Stimulated activated CD8-positive, alpha-beta memory T cell treated with anti-CD3 and anti-CD28 coated beads, Interleukin-12 subunit alpha, Interleukin-12 subunit beta, amount 100 ng/mL, for 1 hour (primary cell): ENCODE measurements around the gene LIN7A.
"Not testable (repeated sequence)": the region's sequence is repeated elsewhere in the genome, so short reads cannot be mapped to it uniquely, and the experiment has no call there.

Source experiments
- DNase-seq: peaks from one replicate; pipeline ENCODE4 v3.0.0-alpha.2; 2020; ENCODE audit warnings: low read depth

Gene LIN7A

DNA sequence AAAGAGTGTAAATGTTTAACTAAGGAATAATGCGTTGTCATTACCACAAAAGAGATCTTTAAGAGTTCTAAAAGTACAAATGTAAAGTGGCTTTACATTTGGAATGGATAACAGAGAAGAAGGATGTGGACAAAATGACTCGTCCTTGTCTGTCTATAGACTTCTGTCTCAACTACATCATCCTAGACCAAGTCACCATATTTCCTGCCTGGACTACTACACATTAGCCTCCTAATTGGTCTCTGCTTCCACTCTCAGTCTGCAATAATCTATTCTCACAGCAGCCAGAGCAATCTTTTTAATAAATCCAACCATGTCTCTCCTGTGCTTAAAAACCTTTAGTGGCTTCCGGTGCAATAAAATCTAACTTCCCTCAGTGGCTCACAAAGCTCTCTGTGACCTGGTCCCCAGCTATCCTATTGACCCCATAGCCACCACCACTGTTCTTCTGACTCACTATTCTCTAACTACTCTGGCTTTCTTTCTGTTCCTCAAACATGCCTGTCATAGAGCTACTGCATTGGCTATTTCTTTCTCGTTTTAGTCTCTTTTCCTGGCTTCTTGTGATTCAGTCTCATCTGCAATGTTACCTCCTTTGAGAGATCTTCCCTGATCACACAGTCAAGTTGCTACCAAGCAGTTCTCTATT, 130.0 kb downstream of the LIN7A start:
- DNase-seq = no peak

DNA sequence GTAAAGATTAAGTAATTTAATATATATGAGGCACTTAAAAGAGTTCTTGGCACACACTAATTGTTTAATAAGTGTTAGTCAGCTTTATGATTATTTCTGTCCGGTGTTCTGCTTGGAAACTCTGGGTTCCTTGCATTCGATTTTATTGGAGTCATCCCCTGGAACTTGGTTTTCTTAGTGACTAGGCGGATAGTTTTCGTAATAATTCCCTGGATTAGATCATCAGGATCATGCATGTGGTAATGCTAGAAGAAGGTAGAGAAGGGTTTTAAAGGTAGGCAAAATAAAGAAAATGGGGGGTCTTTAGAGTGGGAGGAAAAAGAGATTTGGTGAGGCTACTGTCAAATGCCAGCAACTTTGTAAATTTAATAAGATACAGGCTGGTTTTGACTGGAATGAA, 132.6 kb downstream of the LIN7A start:
- no peak for DNase-seq

DNA sequence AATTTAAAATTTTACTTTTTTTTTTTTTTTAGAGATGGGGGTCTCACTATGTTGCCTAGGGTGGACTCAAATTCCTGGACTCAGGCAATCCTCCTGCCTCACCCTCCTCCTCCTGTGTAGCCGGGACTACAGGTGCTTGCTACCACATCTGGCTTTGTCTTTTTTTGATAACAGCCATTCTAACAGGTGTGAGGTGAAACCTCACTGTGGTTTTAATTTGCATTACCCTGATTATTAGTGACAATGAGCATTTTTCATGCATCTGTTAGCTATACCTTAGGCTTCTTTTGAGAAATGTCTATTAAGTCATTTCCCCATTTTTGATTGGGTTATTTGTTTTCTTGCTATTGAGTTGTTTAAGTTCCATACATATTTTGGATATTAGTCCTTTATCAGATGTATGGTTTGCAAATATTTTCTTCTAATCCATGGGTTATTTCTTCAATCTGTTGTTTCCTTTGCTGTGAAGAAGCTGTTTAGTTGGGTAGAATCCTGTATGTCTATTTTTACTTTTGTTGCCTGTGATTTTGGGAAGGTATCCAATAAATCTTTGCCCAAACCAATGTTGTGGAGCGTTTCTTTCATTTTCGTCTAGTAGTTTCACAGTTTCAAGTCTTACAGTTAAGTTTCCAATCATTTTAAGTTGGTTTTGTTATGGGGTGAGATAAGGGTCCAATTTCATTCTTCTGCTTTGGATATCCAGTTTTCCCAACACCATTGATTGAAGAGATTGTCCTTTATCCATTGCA, 134.9 kb downstream of the LIN7A start:
- no peak for DNase-seq

DNA sequence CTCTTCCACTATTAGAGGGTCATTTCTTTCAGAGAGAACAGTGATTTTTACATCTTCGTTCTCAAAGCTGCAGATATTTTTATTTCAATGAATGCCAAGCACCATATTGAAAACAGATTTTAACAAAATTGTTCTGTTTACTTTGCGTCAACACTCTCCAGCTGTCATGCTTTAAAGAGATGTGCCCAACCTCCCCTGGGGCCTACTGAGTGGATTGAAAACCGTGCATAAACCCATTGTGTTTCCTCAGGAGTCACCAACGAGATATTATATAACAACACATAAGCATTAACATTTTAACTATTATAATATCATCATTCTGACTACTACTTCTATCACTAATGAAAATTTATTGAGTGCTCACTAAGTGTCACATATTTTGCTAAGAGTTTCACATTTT, 139.5 kb downstream of the LIN7A start:
- no peak for DNase-seq

DNA sequence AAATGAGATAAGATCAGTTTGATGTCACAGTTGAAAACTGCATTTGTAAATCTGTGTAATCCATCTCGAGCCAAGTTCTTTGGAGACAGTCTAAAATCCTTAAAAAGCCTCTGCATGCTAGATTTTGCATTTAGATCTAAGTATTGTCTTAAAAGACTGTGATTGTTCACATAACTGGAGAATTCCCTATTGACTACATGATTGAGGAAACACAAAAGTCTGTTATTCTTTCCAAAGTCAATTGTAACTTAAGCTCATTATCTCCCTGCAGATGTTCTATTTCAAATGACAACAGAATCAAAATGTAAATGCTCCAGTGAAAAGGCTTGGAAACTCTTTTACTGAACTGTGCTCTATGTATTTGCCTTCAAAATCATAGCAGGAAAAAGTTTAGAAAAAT, 143.2 kb downstream of the LIN7A start:
- no peak for DNase-seq

DNA sequence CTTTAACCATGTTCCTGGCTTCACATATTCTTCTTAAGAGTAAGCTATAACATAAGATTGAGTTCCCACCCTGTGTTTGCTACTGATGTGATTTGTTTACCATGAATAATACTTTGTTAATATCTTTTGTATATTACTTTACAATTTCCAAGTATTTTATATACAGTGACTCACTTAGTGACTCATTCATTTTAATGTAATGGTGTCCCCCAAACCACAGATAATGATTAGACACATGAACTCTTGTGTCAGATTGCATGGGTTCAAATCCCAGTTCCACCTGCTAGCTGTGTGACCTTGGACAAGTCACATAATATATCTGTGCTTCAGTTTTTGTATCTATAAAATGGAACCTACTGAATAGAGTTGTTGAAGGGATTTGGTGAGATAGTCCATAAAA, 144.9 kb downstream of the LIN7A start:
- DNase-seq = no peak

DNA sequence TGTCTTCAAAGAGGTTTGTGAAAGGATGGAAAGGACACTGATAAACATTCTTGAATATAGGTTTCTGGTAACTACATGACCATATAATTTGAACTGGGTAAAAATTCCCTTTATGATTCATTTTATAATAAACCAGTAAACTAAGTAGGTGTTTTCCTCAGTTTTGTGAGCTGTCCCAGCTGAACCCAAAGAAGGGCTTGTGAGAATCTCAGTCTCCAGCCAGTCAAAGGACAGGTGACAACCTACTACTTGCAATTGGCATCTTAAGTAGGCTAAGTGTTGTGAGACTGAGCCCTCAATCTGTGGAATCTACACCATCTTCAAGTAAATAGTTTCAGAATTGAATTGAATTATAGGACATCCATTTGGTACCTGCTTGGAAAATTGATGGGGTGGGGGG, 145.9 kb downstream of the LIN7A start:
- no peak for DNase-seq

DNA sequence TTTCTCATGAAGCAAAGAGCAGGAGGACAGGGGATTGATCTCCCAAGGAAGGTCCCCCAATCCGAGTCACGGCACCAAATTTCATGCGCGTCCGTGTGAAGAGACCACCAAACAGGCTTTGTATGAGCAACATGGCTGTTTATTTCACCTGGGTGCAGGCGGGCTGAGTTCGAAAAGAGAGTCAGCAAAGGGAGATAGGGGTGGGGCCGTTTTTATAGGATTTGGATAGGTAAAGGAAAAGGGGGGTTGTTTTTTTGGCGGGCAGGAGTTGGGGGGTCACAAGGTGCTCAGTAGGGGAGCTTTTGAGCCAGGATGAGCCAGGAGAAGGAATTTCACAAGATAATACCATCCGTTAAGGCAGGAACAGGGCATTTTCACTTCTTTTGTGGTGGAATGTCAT, 149.3 kb downstream of the LIN7A start:
- not testable (repeated sequence) for DNase-seq

DNA sequence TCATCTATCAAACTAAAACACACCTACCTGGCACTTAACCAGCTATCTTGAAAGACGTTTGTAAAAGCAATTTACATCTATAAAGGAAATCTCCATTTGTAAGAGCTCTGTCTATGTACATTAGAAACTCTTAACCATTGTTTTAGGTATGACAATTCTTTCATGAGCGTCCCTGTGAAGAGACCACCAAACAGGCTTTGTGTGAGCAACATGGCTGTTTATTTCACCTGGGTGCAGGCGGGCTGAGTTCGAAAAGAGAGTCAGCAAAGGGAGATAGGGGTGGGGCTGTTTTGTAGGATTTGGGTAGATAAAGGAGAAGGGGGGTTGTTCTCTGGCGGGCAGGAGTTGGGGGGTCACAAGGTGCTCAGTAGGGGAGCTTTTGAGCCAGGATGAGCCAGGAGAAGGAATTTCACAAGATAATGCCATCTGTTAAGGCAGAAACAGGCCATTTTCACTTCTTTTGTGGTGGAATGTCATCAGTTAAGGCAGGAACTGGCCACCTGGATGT, 154.7 kb downstream of the LIN7A start:
- not testable (repeated sequence) for DNase-seq

DNA sequence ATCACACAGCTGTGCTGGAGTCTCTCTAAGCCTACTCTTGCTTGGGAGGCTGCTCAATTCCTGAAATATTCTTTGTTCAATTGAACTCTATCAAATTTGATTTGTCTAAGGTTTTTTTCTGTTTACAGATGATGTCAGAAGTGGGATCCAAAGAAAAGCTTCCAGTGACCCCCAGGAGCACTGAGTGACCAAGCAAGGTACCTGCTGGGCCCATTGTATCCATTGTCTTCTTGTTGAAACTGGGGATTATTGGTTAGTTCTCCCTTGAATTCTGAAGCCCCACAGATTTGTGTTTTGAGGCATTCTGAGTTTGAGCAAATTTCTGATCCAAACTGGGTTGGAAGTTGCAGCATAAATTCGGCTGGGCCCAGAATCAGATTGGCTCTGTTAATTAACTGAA, 156.4 kb downstream of the LIN7A start:
- DNase-seq = no peak

DNA sequence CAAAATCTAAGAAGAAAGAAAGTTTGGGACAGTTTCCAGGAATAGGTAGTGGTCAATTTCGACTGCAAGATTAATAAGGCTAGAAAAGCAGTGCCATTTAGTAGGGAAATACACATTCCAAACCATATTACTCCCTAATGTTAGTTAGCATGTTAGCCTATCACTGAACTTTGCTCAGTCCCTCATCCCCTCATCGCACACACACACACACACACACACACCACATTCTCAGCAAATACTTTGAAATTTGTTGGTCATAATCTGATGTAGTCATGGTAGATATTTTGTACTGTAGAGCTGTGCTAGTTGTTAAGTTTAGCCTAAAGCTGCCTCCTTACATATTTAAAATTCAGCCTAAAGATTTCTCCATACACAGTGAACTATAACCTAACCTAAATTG, 157.0 kb downstream of the LIN7A start:
- DNase-seq = no peak

DNA sequence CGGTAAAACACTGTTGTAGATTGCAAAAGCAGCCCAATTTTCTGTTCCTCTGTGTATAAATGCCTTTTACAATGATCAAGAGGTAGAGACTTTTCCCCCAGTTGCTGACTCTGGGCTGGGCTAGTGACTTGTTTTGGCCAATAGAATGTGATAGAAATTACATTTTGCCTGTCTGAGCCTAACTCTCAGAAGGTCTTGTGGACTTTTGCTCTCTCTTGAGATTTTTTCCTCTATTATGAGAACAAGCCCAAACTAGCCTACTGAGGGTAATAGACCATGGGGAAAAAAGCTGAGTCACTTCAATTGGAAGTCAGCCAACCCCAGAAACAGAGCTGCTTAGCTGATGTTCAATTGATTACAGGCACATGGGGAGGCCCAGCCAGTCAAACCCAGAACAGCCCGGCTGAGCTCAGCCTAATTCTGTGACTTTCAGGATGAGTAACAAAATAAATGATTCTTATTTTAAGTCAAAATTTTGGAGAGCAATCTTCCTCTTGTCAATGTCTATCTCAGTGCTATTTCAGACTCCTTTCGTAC, 159.7 kb downstream of the LIN7A start:
- no peak for DNase-seq

DNA sequence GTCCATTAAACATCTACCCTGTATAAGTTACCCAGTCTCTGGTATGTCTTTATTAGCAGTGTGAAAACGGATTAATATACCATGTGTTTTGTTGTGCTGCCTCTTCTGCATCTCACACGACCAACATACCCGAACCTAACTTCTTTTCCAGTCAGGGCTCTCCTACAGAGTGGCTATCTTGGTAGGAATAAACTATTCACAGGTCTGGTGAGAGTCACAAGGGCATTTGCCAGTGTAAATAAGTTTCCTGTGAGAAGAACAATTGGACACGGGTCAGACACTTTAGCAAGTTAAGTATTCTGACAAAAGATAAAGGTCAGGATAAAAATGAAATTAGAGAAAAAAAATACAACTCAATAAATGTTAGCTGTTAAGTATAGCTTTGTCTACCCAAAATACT, 160.1 kb downstream of the LIN7A start:
- DNase-seq = no peak

DNA sequence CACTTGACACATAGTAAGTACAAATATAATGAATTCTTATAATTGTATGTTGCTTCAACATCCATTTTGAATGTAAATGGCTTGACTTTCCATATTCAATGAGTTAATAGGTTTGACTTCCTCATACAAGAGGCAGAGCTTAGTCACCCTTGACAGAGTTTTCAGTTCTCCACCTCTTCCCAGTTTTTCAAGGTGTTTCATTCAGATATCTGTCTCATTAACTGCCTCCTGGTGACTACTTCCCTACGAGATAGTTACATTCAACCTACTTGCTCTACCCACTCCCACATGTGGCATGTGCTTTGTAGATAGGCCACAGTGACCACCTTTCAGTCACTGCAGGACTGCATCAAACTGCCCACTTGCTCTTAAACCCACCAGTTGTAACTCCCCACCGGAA, 161.0 kb downstream of the LIN7A start:
- no peak for DNase-seq

DNA sequence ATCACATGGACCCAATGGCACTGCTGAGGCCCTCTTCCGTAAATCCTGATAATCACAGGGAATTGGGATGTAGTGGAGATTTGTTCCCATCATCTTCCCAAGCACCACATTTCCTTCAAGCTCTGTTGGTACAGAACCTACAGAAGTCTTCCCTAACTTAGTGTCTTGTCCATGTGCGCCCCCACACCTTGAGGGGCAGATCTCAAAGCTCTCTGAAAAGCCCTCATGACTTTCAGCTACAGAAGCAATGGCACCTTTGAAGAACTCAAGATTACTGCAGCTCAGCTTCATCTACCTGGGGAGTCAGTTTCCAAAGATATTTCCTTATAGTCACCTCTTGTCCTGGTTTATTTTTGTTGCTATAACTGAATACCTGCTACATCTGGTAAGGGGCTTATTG, 166.8 kb downstream of the LIN7A start:
- DNase-seq = no peak

DNA sequence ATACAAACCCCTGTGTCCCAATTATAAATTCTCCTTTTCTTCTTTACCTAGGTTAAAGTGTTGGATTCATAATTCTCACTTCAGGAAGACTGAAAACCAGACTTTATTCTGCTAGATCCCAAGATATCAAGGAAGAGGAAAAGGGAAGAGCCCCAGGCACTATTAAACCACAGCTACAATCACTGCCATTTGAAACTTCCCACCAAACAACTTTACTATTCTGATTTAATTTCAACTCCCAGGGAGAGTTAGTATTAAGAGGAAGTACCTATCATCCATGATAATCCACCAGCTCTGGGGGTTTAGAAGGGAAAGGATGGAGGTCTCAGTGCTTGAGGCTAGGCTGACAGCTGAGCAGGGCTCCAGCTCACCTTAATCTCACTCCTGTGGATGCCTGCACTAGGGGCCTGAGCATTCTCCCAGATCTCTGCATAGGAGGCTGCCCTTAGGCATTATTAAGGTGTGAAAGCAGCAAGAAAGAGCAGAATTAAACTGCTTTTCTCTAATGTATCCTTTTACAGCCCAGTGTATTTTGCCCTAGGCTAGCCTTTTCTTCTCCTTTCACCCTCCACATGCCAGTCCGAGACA, 168.1 kb downstream of the LIN7A start:
- DNase-seq = no peak

DNA sequence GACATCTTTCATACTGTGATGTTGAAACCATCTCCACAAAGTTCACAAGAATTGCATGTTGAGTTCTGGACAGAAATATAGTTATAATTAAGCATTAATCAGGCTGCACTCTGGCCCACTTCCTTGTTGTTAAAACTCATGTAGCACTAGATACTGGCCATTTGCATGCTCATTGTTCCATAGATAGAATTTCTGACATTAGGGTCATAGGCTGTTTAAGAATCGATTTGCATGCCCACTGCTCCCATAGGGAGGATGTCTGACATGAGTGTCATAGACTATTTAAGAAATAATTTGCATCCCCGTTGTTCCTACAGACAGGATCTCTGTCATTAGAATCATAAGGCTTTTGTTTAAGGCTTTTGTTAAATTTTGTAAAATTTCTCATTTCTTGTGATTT, 170.8 kb downstream of the LIN7A start:
- no peak for DNase-seq

DNA sequence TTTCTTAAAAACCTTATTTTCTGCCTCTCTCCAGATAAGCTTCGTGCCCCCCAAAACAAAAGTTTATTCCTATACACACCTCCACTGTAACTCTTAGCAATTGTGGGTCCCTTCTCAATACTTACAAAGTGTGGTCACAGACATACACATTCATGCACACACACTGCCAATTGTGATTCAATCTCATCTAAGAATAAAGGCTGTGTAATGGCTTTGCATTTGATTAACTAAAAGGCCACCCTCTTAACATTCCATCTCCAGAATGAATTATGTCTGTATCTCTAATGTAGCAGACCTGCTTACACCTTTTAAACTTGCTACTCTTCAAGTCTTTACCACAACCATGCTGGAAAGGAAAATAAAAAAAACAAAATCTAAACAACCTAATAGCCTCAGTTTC, 171.5 kb downstream of the LIN7A start:
- DNase-seq = no peak

DNA sequence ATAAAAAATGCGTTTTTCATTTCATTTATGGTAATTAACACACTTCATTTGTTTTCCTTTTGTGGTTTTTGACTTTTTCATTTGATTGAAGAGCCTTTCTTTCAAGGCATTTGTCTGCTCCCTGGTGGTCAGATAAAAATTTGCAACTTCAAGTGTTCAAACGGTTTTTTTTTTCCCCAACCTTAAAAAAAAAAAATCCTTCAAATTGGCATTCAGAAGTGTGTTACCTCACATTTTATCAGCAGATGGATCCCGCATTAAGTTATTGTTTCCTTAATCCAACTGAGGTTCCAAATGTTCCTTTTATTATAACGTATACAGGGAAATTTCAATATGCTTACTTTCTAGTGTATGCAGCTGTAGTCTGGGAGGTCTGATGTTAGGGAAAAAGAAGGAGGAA, 173.9 kb downstream of the LIN7A start:
- no peak for DNase-seq

DNA sequence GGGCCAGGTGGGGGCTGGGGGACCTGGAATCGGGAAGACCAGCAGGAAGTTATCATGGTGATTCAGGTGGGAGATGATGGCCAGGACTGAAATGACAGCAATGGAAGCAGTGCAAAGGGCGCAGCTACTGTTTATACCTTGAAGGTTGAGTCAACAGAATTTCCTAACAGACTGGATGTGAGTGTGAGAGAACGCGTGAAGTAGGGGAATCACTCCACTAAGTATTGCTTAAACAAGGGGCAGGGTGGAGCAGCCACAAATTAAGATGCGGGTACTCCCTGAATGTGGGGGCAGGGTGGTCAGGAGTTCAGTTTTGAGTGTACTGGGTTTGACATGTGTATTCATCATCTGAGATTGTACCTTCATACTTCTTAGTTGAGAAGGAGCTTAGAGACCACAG, 175.9 kb downstream of the LIN7A start:
- no peak for DNase-seq

DNA sequence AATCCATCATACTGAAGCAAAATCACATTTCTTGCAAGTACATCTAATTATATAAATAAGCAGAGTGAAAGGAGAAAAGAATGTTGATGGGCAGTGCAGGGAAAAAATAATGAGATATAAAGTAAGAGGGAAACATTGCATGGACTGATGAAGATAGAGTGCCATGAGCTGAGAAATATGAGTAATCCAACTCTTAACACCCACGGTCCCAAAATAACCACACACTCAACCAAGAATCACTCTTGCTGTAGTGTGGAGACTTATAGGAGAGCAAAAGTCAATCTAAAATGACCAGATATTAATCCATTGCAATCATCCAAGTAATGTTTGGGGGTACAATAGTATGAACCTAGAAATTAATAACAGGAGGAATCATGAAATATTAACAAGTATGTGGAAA, 180.9 kb downstream of the LIN7A start:
- DNase-seq = no peak

DNA sequence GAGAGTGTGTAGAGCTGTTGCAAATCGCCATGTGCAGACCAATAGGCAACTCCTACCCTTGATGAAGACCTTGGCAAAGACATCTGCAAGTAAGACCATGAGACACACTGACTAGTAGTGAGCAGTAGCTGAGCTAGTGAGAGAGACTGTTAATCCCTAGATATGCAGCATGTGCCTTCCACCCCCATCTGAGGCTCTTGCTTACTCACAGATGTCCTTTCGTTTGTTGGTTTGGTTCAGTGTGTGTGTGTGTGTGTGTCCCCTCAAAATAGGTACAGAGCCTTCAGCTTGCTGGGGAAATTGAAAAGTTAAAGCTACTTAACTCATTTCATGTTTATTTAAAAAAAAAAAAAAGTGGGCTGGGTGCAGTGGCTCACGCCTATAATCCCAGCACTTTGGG, 183.5 kb downstream of the LIN7A start:
- no peak for DNase-seq

DNA sequence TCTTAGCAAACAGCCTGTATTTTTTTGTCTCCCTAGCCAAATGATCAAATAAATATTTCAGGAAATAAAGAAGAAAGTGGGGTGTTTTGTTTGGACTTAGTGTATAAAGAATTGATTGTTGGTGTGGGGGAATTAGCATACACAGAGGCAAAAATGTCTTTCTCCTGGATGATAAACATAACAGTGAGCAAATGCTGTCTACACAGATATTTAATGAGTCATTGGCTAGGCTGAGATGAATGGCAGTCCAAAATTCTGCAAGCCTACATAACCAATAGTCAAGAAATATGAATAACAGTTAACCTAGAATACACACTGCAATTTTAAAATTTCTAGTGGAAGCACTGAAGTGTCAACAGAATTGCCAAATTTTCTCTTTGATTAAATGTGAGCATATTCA, 185.3 kb downstream of the LIN7A start:
- no peak for DNase-seq
